Neural cell (in vitro differentiated cells): ENCODE measurements around the gene RIN2. TPM values are rescaled to one million over a fixed set of nuclear protein-coding genes. Genes with fewer than 3 reads are reported as not detected.

Experiments
- H2AFZ ChIP-seq: fragments of 200-600, 300-800 bp; sonication (generic), shearing (Covaris generic); 2 replicates; pipeline ENCODE4 v1.6.0; 2014; ENCODE audit warnings: low read depth, mild to moderate bottlenecking, antibody characterized with exemption, low read length, moderate library complexity
- H3F3A ChIP-seq: fragments of 200-600 bp; shearing (Covaris generic); 2 replicates; pipeline ENCODE4 v1.6.1; 2016; ENCODE audit warnings: mild to moderate bottlenecking, moderate library complexity, mixed read lengths, antibody characterized with exemption, low read length; ENCODE audit not compliant: insufficient read depth, poor library complexity, severe bottlenecking
- H3K27ac ChIP-seq: fragments of 200-600, 300-800 bp; sonication (generic), shearing (Covaris generic); 2 replicates; pipeline ENCODE4 v1.5.1; 2014; ENCODE audit warnings: mild to moderate bottlenecking, low read length, moderate library complexity
- H3K27me3 ChIP-seq: fragments of 300-800, 200-600 bp; sonication (generic), shearing (Covaris generic); 2 replicates; pipeline ENCODE4 v1.6.0; 2014; ENCODE audit warnings: mild to moderate bottlenecking, low read depth, low read length, moderate library complexity; ENCODE audit not compliant: insufficient read depth
- H3K36me3 ChIP-seq: fragments of 300-800, 200-600 bp; sonication (generic), shearing (Covaris generic); 2 replicates; pipeline ENCODE4 v1.5.1; 2014; ENCODE audit warnings: mild to moderate bottlenecking, antibody characterized with exemption, low read length, moderate library complexity; ENCODE audit not compliant: insufficient read depth
- H3K4me2 ChIP-seq: fragments of 300-800, 200-600 bp; sonication (generic), shearing (Covaris generic); 2 replicates; pipeline ENCODE4 v1.6.0; 2014; ENCODE audit warnings: mild to moderate bottlenecking, low read length
- H3K4me3 ChIP-seq: fragments of 300-800, 200-600 bp; sonication (generic), shearing (Covaris generic); 2 replicates; pipeline ENCODE4 v1.5.1; 2014; ENCODE audit warnings: mild to moderate bottlenecking, low read length, moderate library complexity
- H3K79me2 ChIP-seq: fragments of 200-600 bp; shearing (Covaris generic); replicated peaks from 2 replicates; pipeline ENCODE4 v1.6.0; 2014; ENCODE audit warnings: mild to moderate bottlenecking, low read length, moderate library complexity; ENCODE audit not compliant: insufficient read depth
- H3K9ac ChIP-seq: fragments of 300-800, 200-600 bp; sonication (generic), shearing (Covaris generic); 2 replicates; pipeline ENCODE4 v1.6.1; 2016; ENCODE audit warnings: mild to moderate bottlenecking, low read length, mixed read lengths
- H3K9me2 ChIP-seq: fragments of 200-600 bp; shearing (Covaris generic); 2 replicates; pipeline ENCODE4 v1.6.1; 2016; ENCODE audit warnings: mild to moderate bottlenecking, low read length, mixed read lengths; ENCODE audit not compliant: insufficient read depth
- H3K9me3 ChIP-seq: fragments of 200-600, 300-800 bp; sonication (generic), shearing (Covaris generic); 2 replicates; pipeline ENCODE4 v1.6.1; 2016; ENCODE audit warnings: mild to moderate bottlenecking, mixed run types, low read length, moderate library complexity, mixed read lengths
- H4K20me1 ChIP-seq: fragments of 200-600 bp; shearing (Covaris generic); 2 replicates; pipeline ENCODE4 v1.6.1; 2016; ENCODE audit warnings: mild to moderate bottlenecking, mixed run types; ENCODE audit not compliant: insufficient read depth
- CTCF ChIP-seq: fragments of 450-650 bp; IDR thresholded peaks from 2 replicates; pipeline ENCODE4 v1.5.1; 2014; ENCODE audit warnings: antibody characterized with exemption, mild to moderate bottlenecking, moderate library complexity; ENCODE audit not compliant: poor library complexity, severe bottlenecking
- EP300 ChIP-seq: fragments of 450-650 bp; conservative IDR thresholded peaks from 2 replicates; pipeline ENCODE4 v1.6.1; 2014; ENCODE audit warnings: antibody characterized with exemption, mild to moderate bottlenecking, moderate library complexity; ENCODE audit not compliant: poor library complexity, severe bottlenecking
- EZH2 ChIP-seq: fragments of 200-600, 300-800 bp; shearing (Covaris generic), sonication (generic); IDR thresholded peaks from 2 replicates; pipeline ENCODE4 v1.6.1; 2014; ENCODE audit warnings: antibody characterized with exemption, low read length, borderline replicate concordance, mild to moderate bottlenecking; ENCODE audit not compliant: insufficient read depth, poor library complexity, severe bottlenecking
- MXI1 ChIP-seq: fragments of 450-650 bp; conservative IDR thresholded peaks from 2 replicates; pipeline ENCODE4 v1.6.1; 2014; ENCODE audit warnings: antibody characterized with exemption, mild to moderate bottlenecking; ENCODE audit not compliant: poor library complexity, severe bottlenecking
- POLR2AphosphoS5 ChIP-seq: IDR thresholded peaks from 2 replicates; pipeline ENCODE4 v1.6.1; 2012
- RAD21 ChIP-seq: fragments of 450-650 bp; conservative IDR thresholded peaks from 2 replicates; pipeline ENCODE4 v1.6.1; 2014; ENCODE audit warnings: antibody characterized with exemption, mild to moderate bottlenecking, moderate library complexity
- SMC3 ChIP-seq: fragments of 450-650 bp; conservative IDR thresholded peaks from 2 replicates; pipeline ENCODE4 v1.6.1; 2014; ENCODE audit warnings: antibody characterized with exemption, mild to moderate bottlenecking, moderate library complexity; ENCODE audit not compliant: poor library complexity
- TAF1 ChIP-seq: IDR thresholded peaks from 2 replicates; pipeline ENCODE4 v1.6.1; 2012; ENCODE audit warnings: low read depth
- polyA plus RNA-seq: library from polyadenylated mRNA; depleted of rRNA; stranded (reverse); fragments of >200 nt; gene quantifications from 2 replicates; pipeline ENCODE4 v1.2.3, GENCODE V29; 2014
- TF ChIP-seq, protein P1 (sequence below): IDR thresholded peaks from 2 replicates; pipeline ENCODE4 v1.6.1; 2012; ENCODE audit warnings: borderline replicate concordance

RIN2 gene
- polyA plus RNA-seq, 1 donor from 2014 or later: 4.7 TPM

DNA sequence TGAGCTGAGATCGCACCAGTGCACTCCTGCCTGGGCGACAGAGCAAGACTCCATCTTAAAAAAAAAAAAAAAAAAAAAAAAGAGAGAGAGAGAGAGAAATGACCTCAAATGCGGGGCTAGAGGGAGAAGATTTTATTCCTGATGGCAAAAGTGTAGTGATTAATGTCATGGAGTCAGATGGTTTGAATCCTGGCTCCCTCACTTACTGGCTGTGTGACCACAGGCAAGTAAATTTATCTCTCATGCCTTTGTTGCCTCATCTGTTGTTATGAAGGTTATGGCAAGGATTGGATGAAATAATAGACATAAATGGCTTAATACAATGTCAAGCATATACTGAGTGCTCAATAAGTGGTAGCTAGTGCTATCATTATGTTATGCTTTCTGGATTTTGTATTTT is 29.3 kb downstream of the RIN2 start:
- Histone ChIP-seq H3K79me2 (peaks cover 3% of the 10 kb centered on the region), H3K4me2 (no peak overlapping the region), H3F3A (no peaks in the 10 kb centered on the region), H4K20me1 (no peaks in the 10 kb centered on the region), H3K27ac (no peak overlapping the region), H3K9me3 (no peaks in the 10 kb centered on the region), H2AFZ (no peak overlapping the region), H3K36me3 (no peaks in the 10 kb centered on the region), H3K4me3 (no peak overlapping the region), H3K9me2 (no peaks in the 10 kb centered on the region), H3K9ac (no peak overlapping the region), H3K27me3 (no peaks in the 10 kb centered on the region)
- no peak for TF ChIP-seq SMC3

GRCh38 chr20:19789009-19789408 is 31.0 kb downstream of the RIN2 start:
- Histone ChIP-seq H2AFZ (no peak overlapping the region), H3K36me3 (no peaks in the 10 kb centered on the region), H3K27me3 (no peaks in the 10 kb centered on the region), H3F3A (no peaks in the 10 kb centered on the region), H3K79me2 (peaks cover 3% of the 10 kb centered on the region), H3K4me3 (no peak overlapping the region), H4K20me1 (no peaks in the 10 kb centered on the region), H3K9ac (no peak overlapping the region), H3K9me2 (no peaks in the 10 kb centered on the region), H3K4me2 (no peak overlapping the region), H3K9me3 (no peaks in the 10 kb centered on the region), H3K27ac (no peak overlapping the region)
- no peak for TF ChIP-seq TAF1
- TF ChIP-seq RAD21: no peak
- TF ChIP-seq MXI1: no peak
- no peak for TF ChIP-seq EP300
- TF ChIP-seq CTCF: no peak
- no peak for TF ChIP-seq EZH2
- TF ChIP-seq POLR2AphosphoS5: no peak
- no peak for TF ChIP-seq SMC3
- TF ChIP-seq, protein P1, sequence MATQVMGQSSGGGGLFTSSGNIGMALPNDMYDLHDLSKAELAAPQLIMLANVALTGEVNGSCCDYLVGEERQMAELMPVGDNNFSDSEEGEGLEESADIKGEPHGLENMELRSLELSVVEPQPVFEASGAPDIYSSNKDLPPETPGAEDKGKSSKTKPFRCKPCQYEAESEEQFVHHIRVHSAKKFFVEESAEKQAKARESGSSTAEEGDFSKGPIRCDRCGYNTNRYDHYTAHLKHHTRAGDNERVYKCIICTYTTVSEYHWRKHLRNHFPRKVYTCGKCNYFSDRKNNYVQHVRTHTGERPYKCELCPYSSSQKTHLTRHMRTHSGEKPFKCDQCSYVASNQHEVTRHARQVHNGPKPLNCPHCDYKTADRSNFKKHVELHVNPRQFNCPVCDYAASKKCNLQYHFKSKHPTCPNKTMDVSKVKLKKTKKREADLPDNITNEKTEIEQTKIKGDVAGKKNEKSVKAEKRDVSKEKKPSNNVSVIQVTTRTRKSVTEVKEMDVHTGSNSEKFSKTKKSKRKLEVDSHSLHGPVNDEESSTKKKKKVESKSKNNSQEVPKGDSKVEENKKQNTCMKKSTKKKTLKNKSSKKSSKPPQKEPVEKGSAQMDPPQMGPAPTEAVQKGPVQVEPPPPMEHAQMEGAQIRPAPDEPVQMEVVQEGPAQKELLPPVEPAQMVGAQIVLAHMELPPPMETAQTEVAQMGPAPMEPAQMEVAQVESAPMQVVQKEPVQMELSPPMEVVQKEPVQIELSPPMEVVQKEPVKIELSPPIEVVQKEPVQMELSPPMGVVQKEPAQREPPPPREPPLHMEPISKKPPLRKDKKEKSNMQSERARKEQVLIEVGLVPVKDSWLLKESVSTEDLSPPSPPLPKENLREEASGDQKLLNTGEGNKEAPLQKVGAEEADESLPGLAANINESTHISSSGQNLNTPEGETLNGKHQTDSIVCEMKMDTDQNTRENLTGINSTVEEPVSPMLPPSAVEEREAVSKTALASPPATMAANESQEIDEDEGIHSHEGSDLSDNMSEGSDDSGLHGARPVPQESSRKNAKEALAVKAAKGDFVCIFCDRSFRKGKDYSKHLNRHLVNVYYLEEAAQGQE: no peak

DNA sequence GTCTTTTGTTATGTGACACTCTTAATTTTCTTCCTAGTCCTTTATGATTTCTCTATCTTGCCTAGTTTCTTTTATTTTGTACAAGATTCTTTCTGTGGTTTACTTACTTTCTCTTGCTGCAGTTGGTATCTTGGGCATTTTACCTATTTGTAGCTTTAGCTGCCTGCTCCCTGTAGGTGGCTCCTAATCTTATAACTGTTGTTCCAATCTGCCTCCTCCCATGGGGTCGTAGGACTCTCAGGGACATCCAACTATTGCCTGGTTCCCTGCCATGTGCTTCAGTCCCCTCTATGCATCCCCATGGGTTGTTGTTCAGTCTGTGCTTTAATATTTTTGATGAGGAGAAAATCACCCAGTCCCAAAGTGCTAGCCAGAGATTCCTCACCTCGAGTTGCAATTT is 31.4 kb downstream of the RIN2 start:
- H3K9me3 ChIP-seq: no peaks in the 10 kb centered on the region
- no peaks in the 10 kb centered on the region for H3K9me2 ChIP-seq
- H3K4me3 ChIP-seq: no peak overlapping the region
- no peak overlapping the region for H3K27ac ChIP-seq
- peaks cover 3% of the 10 kb centered on the region for H3K79me2 ChIP-seq
- H4K20me1 ChIP-seq: no peaks in the 10 kb centered on the region
- H3F3A ChIP-seq: no peaks in the 10 kb centered on the region
- H3K27me3 ChIP-seq: no peaks in the 10 kb centered on the region
- H3K4me2 ChIP-seq: no peak overlapping the region
- H3K9ac ChIP-seq: no peak overlapping the region
- H3K36me3 ChIP-seq: no peaks in the 10 kb centered on the region
- no peak overlapping the region for H2AFZ ChIP-seq
- TF ChIP-seq POLR2AphosphoS5 (no peak), EZH2 (no peak), EP300 (no peak), RAD21 (no peak), TAF1 (no peak), CTCF (no peak), MXI1 (no peak), SMC3 (no peak)
- TF ChIP-seq, protein P1: no peak
